Upper lobe of left lung (tissue), 4 donors: Measurements from ENCODE around the gene THTPA.

Source experiments
- CTCF ChIP-seq, 6 experiments: fragments of 450-650 bp in 4 of 6; fragments of 200-600 bp in 2 of 6; sonication (generic) in 2 of 6; IDR thresholded peaks; one replicate each; pipeline ENCODE4 v1.5.1; 2016 to 2019; ENCODE audit warnings: antibody characterized with exemption in 6 of 6
- EP300 ChIP-seq, 4 donors: sonication (generic); formaldehyde crosslinking; IDR thresholded peaks; one replicate each; pipeline ENCODE4 v1.5.1; 2017; ENCODE audit warnings: antibody characterized with exemption in 4 of 4, control low read depth in 2 of 4
- POLR2A ChIP-seq, 4 donors: fragments of 450-650 bp; IDR thresholded peaks; one replicate each; pipeline ENCODE4 v1.5.1; 2016 to 2017; ENCODE audit warnings: antibody characterized with exemption in 4 of 4, mild to moderate bottlenecking in 2 of 4

- TF ChIP-seq EP300 (IDR thresholded peaks at IDR 0.05) = no peak
- no peak for TF ChIP-seq CTCF (IDR thresholded peaks at IDR 0.05)
- no peak for TF ChIP-seq POLR2A (IDR thresholded peaks at IDR 0.05)
These were observed 22.7 kb downstream of the THTPA start, which contains the start of gene JPH4 for GRCh38 chr14:23578560-23579310.
